ENCODE results near the gene DHRS7B. TPM values are rescaled to one million over a fixed set of nuclear protein-coding genes. Genes with fewer than 3 reads are reported as not detected.

DHRS7B gene
- total RNA-seq: 8.8 and 14.2 TPM in 2 replicates

DNA sequence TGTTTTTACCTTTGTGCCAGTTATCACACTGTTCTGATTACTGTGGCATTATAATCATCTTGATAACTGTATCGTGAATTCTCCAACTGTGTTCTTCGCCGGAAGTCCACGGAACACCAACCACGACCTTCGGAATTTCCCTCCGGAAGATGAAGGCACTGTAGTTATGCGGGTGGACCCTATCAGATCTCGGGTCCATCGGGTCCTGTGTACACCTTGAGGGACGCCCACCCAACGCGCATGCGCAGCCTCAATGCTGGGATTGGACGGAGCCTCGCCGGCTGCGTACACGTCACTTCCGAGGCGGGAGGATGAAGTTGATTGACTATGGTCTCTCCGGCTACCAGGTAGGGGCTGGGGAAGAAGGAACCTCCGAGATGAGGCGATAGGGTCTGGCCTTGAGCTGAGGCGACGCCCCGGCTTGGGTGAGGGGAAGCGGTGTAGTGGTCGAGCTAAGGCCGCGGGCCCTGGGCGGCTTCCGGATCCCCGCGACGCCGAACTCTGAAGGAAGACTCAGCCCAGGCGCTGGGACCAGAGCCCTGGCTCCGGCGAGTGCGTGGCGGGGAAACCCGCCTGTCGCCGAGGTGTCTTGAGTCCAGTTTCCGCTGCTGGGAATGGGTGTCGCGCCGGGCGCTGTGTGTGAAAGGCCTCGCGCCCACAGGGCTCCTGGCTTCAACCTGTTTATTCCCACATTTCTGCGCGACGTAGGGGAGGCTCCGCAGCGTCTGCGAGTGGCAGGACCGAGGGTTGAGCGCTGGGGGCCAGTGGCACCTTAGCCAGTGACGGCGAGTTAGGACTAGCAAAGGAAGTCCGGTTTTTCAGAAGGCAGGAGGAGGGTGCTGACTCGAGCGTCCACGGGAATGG, at the start of gene DHRS7B:
Gene DHRS7B (plus strand): TSS at position 320 of the 864 bp plus-strand sequence. CDS start 8 bp downstream, at position 328.

DNA sequence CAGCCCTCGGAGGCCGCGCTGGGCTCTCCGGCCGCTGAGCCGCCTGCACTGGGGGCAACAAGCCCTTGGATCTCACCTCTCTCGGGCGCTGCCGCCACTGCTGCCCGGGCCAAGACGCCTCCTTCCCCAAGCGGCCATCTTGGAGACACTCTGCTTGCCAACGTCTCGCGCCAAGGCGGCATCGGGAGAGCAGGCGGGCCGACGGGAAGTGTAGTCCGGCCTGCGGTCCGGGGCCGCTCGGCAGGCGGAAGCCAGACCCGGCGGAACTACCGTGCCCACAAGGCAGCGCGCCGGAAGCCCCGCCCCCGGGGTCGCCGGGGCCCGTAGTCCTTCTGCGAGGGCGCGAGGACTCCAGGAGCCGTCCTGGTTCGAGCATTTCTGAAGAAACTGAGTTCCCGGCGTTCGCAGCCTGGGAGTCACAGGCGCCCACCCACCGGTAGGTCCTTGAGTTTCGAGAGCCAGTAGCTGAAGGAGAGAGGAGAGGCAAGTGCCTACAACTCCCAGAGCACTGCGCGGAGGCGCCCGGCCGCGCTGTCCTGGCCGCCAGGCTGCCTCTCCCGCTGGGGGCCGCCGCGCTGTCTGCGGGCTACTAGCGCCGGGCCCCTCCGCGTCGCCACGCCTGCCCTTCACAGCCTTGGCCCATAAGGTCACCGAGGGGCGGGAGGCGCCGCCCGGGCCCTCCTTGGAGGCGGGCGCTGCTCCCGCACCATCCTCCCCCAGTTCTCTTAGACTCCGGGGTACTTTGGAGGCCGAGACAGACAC, 87.4 kb downstream of the DHRS7B start, which contains the start of gene TMEM11:
Gene TMEM11 (minus strand): TSS at position 147 of the 762 bp plus-strand sequence. CDS start 9 bp downstream, at position 138.

Small RNA genes lying within 50 kb of the gene (small RNA-seq; reads per million reads assigned to genes)
- not detected for gene RN7SL426P

Other genes with a start within 250 kb of the DHRS7B start
- gene USP22, start 84.0 kb upstream of the DHRS7B start, total RNA-seq: 363 and 423 TPM in 2 replicates
- 23.4 and 25.2 TPM in 2 replicates for gene TMEM11, start 87.2 kb downstream of the DHRS7B start, total RNA-seq
- 7.3 and 9.1 TPM in 2 replicates for gene NATD1, start 126.4 kb downstream of the DHRS7B start, total RNA-seq
- gene MAP2K3, start 157.7 kb downstream of the DHRS7B start, total RNA-seq: 19.6 and 27.2 TPM in 2 replicates
- gene KCNJ12, start 249.4 kb downstream of the DHRS7B start, total RNA-seq: 0.49 and 0.61 TPM in 2 replicates

Measured in hair follicle dermal papilla cell (primary cell).